Neural cell (in vitro differentiated cells): Measurements from ENCODE around the gene PPM1H. TPM values are rescaled to one million over a fixed set of nuclear protein-coding genes. Genes with fewer than 3 reads are reported as not detected.

Experiments
- H2AFZ ChIP-seq: fragments of 200-600, 300-800 bp; sonication (generic), shearing (Covaris generic); 2 replicates; pipeline ENCODE4 v1.6.0; 2014; ENCODE audit warnings: low read depth, mild to moderate bottlenecking, antibody characterized with exemption, low read length, moderate library complexity
- H3F3A ChIP-seq: fragments of 200-600 bp; shearing (Covaris generic); 2 replicates; pipeline ENCODE4 v1.6.1; 2016; ENCODE audit warnings: mild to moderate bottlenecking, moderate library complexity, mixed read lengths, antibody characterized with exemption, low read length; ENCODE audit not compliant: insufficient read depth, poor library complexity, severe bottlenecking
- H3K27ac ChIP-seq: fragments of 200-600, 300-800 bp; sonication (generic), shearing (Covaris generic); 2 replicates; pipeline ENCODE4 v1.5.1; 2014; ENCODE audit warnings: mild to moderate bottlenecking, low read length, moderate library complexity
- H3K27me3 ChIP-seq: fragments of 300-800, 200-600 bp; sonication (generic), shearing (Covaris generic); 2 replicates; pipeline ENCODE4 v1.6.0; 2014; ENCODE audit warnings: mild to moderate bottlenecking, low read depth, low read length, moderate library complexity; ENCODE audit not compliant: insufficient read depth
- H3K36me3 ChIP-seq: fragments of 300-800, 200-600 bp; sonication (generic), shearing (Covaris generic); 2 replicates; pipeline ENCODE4 v1.5.1; 2014; ENCODE audit warnings: mild to moderate bottlenecking, antibody characterized with exemption, low read length, moderate library complexity; ENCODE audit not compliant: insufficient read depth
- H3K4me2 ChIP-seq: fragments of 300-800, 200-600 bp; sonication (generic), shearing (Covaris generic); 2 replicates; pipeline ENCODE4 v1.6.0; 2014; ENCODE audit warnings: mild to moderate bottlenecking, low read length
- H3K4me3 ChIP-seq: fragments of 300-800, 200-600 bp; sonication (generic), shearing (Covaris generic); 2 replicates; pipeline ENCODE4 v1.5.1; 2014; ENCODE audit warnings: mild to moderate bottlenecking, low read length, moderate library complexity
- H3K79me2 ChIP-seq: fragments of 200-600 bp; shearing (Covaris generic); replicated peaks from 2 replicates; pipeline ENCODE4 v1.6.0; 2014; ENCODE audit warnings: mild to moderate bottlenecking, low read length, moderate library complexity; ENCODE audit not compliant: insufficient read depth
- H3K9ac ChIP-seq: fragments of 300-800, 200-600 bp; sonication (generic), shearing (Covaris generic); 2 replicates; pipeline ENCODE4 v1.6.1; 2016; ENCODE audit warnings: mild to moderate bottlenecking, low read length, mixed read lengths
- H3K9me2 ChIP-seq: fragments of 200-600 bp; shearing (Covaris generic); 2 replicates; pipeline ENCODE4 v1.6.1; 2016; ENCODE audit warnings: mild to moderate bottlenecking, low read length, mixed read lengths; ENCODE audit not compliant: insufficient read depth
- H3K9me3 ChIP-seq: fragments of 200-600, 300-800 bp; sonication (generic), shearing (Covaris generic); 2 replicates; pipeline ENCODE4 v1.6.1; 2016; ENCODE audit warnings: mild to moderate bottlenecking, mixed run types, low read length, moderate library complexity, mixed read lengths
- H4K20me1 ChIP-seq: fragments of 200-600 bp; shearing (Covaris generic); 2 replicates; pipeline ENCODE4 v1.6.1; 2016; ENCODE audit warnings: mild to moderate bottlenecking, mixed run types; ENCODE audit not compliant: insufficient read depth
- EP300 ChIP-seq: fragments of 450-650 bp; conservative IDR thresholded peaks from 2 replicates; pipeline ENCODE4 v1.6.1; 2014; ENCODE audit warnings: antibody characterized with exemption, mild to moderate bottlenecking, moderate library complexity; ENCODE audit not compliant: poor library complexity, severe bottlenecking
- EZH2 ChIP-seq: fragments of 200-600, 300-800 bp; shearing (Covaris generic), sonication (generic); IDR thresholded peaks from 2 replicates; pipeline ENCODE4 v1.6.1; 2014; ENCODE audit warnings: antibody characterized with exemption, low read length, borderline replicate concordance, mild to moderate bottlenecking; ENCODE audit not compliant: insufficient read depth, poor library complexity, severe bottlenecking
- MXI1 ChIP-seq: fragments of 450-650 bp; conservative IDR thresholded peaks from 2 replicates; pipeline ENCODE4 v1.6.1; 2014; ENCODE audit warnings: antibody characterized with exemption, mild to moderate bottlenecking; ENCODE audit not compliant: poor library complexity, severe bottlenecking
- POLR2AphosphoS5 ChIP-seq: IDR thresholded peaks from 2 replicates; pipeline ENCODE4 v1.6.1; 2012
- RAD21 ChIP-seq: fragments of 450-650 bp; conservative IDR thresholded peaks from 2 replicates; pipeline ENCODE4 v1.6.1; 2014; ENCODE audit warnings: antibody characterized with exemption, mild to moderate bottlenecking, moderate library complexity
- SMC3 ChIP-seq: fragments of 450-650 bp; conservative IDR thresholded peaks from 2 replicates; pipeline ENCODE4 v1.6.1; 2014; ENCODE audit warnings: antibody characterized with exemption, mild to moderate bottlenecking, moderate library complexity; ENCODE audit not compliant: poor library complexity
- TAF1 ChIP-seq: IDR thresholded peaks from 2 replicates; pipeline ENCODE4 v1.6.1; 2012; ENCODE audit warnings: low read depth
- polyA plus RNA-seq: library from polyadenylated mRNA; depleted of rRNA; stranded (reverse); fragments of >200 nt; gene quantifications from 2 replicates; pipeline ENCODE4 v1.2.3, GENCODE V29; 2014
- TF ChIP-seq, protein P1 (sequence below): fragments of 450-650 bp; IDR thresholded peaks from 2 replicates; pipeline ENCODE4 v1.5.1; 2014; ENCODE audit warnings: antibody characterized with exemption, mild to moderate bottlenecking, moderate library complexity; ENCODE audit not compliant: poor library complexity, severe bottlenecking
- TF ChIP-seq, protein P2 (sequence below): IDR thresholded peaks from 2 replicates; pipeline ENCODE4 v1.6.1; 2012; ENCODE audit warnings: borderline replicate concordance

PPM1H gene
- polyA plus RNA-seq, 1 donor from 2014 or later: 3.9 TPM

DNA sequence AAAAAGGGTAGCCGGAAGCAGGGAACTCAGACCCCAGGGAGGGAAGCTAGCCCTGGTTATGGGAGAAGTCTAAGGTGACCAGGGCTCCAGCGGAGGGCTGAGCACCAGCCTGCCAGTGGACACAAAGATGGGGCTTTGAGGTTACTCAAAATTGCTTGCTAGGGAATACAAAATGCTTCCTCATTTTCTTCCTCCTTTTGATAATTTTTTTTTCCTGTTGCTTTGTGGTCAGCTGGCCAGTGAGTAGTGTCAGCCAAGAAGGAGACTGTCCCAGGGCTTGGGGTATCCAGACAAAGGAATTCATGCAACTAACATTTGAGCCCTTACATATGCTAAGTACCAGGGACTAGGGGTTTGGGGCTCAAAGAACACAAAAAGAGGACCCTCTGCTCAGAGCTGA, 206.2 kb downstream of the PPM1H start:
- H3K27ac ChIP-seq: no peak overlapping the region
- H3K9ac ChIP-seq: no peak overlapping the region
- no peaks in the 10 kb centered on the region for H3F3A ChIP-seq
- no peak for TF ChIP-seq TAF1
- no peak for TF ChIP-seq SMC3
- TF ChIP-seq EZH2: no peak
- no peak for TF ChIP-seq RAD21
- no peak for TF ChIP-seq POLR2AphosphoS5
- TF ChIP-seq EP300: no peak
- TF ChIP-seq MXI1: no peak
- TF ChIP-seq, protein P1, sequence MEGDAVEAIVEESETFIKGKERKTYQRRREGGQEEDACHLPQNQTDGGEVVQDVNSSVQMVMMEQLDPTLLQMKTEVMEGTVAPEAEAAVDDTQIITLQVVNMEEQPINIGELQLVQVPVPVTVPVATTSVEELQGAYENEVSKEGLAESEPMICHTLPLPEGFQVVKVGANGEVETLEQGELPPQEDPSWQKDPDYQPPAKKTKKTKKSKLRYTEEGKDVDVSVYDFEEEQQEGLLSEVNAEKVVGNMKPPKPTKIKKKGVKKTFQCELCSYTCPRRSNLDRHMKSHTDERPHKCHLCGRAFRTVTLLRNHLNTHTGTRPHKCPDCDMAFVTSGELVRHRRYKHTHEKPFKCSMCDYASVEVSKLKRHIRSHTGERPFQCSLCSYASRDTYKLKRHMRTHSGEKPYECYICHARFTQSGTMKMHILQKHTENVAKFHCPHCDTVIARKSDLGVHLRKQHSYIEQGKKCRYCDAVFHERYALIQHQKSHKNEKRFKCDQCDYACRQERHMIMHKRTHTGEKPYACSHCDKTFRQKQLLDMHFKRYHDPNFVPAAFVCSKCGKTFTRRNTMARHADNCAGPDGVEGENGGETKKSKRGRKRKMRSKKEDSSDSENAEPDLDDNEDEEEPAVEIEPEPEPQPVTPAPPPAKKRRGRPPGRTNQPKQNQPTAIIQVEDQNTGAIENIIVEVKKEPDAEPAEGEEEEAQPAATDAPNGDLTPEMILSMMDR: no peak
- TF ChIP-seq, protein P2, sequence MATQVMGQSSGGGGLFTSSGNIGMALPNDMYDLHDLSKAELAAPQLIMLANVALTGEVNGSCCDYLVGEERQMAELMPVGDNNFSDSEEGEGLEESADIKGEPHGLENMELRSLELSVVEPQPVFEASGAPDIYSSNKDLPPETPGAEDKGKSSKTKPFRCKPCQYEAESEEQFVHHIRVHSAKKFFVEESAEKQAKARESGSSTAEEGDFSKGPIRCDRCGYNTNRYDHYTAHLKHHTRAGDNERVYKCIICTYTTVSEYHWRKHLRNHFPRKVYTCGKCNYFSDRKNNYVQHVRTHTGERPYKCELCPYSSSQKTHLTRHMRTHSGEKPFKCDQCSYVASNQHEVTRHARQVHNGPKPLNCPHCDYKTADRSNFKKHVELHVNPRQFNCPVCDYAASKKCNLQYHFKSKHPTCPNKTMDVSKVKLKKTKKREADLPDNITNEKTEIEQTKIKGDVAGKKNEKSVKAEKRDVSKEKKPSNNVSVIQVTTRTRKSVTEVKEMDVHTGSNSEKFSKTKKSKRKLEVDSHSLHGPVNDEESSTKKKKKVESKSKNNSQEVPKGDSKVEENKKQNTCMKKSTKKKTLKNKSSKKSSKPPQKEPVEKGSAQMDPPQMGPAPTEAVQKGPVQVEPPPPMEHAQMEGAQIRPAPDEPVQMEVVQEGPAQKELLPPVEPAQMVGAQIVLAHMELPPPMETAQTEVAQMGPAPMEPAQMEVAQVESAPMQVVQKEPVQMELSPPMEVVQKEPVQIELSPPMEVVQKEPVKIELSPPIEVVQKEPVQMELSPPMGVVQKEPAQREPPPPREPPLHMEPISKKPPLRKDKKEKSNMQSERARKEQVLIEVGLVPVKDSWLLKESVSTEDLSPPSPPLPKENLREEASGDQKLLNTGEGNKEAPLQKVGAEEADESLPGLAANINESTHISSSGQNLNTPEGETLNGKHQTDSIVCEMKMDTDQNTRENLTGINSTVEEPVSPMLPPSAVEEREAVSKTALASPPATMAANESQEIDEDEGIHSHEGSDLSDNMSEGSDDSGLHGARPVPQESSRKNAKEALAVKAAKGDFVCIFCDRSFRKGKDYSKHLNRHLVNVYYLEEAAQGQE: no peak
- no peaks in the 10 kb centered on the region for H3K9me2 ChIP-seq
- H3K4me2 ChIP-seq: no peak overlapping the region
- H3K4me3 ChIP-seq: no peak overlapping the region
- no peaks in the 10 kb centered on the region for H3K79me2 ChIP-seq
- H3K36me3 ChIP-seq: no peaks in the 10 kb centered on the region
- no peak overlapping the region for H2AFZ ChIP-seq
- H3K27me3 ChIP-seq: no peaks in the 10 kb centered on the region
- no peaks in the 10 kb centered on the region for H4K20me1 ChIP-seq
- H3K9me3 ChIP-seq: no peaks in the 10 kb centered on the region

DNA sequence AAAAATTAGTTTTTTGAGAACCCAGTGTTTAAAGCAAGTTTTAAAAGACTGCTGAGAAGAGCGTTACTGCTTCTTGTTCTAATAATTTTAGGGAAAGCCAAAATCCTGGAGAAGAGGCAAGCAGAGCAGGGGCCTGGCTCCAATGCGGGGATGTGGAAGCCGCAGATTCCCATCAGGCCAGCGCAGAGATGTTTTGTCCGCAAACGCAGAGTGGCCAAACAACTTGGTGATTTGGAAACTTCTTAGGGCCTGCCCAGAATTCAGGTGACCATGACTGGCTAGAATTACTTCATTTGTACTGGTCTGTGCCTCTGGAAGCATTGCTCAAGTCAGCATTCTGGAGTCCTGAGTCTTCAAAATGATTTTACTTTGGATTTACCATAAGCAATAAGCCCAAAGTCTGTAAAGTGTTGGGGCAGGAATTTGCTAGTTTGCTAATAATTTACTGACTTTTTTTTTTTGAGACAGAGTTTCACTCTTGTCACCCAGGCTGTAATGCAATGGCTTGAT, 208.4 kb downstream of the PPM1H start:
- H3K9ac ChIP-seq: no peak overlapping the region
- TF ChIP-seq RAD21 (no peak), MXI1 (no peak), TAF1 (no peak), EZH2 (no peak), EP300 (no peak)
- TF ChIP-seq, protein P2: no peak
- no peak overlapping the region for H3K4me3 ChIP-seq
- no peaks in the 10 kb centered on the region for H3K9me3 ChIP-seq
- H2AFZ ChIP-seq: no peak overlapping the region
- H3K4me2 ChIP-seq: no peak overlapping the region
- H3K9me2 ChIP-seq: no peaks in the 10 kb centered on the region
- H3F3A ChIP-seq: no peaks in the 10 kb centered on the region
- H4K20me1 ChIP-seq: no peaks in the 10 kb centered on the region
- H3K36me3 ChIP-seq: no peaks in the 10 kb centered on the region
- H3K27me3 ChIP-seq: no peaks in the 10 kb centered on the region
- no peak overlapping the region for H3K27ac ChIP-seq
- H3K79me2 ChIP-seq: no peaks in the 10 kb centered on the region
